SK-N-SH (cell line): ENCODE data around the gene E4F1. TPM values are rescaled to one million over a fixed set of nuclear protein-coding genes. Genes with fewer than 3 reads are reported as not detected.

Experiments used
- CTCF ChIA-PET: fragments of 300-600, 350-600 bp; formaldehyde crosslinking; extraction: SDS; loops from one replicate; lab custom pipeline; 2021; lab: Yijun Ruan, JAX
- POLR2A ChIA-PET: fragments of 350-600 bp; sonication (Branson Sonifier 250); formaldehyde crosslinking; extraction: SDS; loops from one replicate; lab custom pipeline; 2020; ENCODE audit warnings: antibody characterized with exemption, inconsistent platforms; lab: Yijun Ruan, JAX
- DNase-seq: peaks from one replicate; pipeline ENCODE4 v3.0.0; 2012
- H2AFZ ChIP-seq: fragments of 200-600 bp; sonication (generic); 2 replicates; pipeline ENCODE4 v1.8.1; 2016; ENCODE audit warnings: antibody characterized with exemption, mild to moderate bottlenecking, low read depth
- H3F3A ChIP-seq: fragments of 200-600 bp; sonication (generic); replicated peaks from 2 replicates; pipeline ENCODE3; 2016; ENCODE audit warnings: antibody characterized with exemption, mild to moderate bottlenecking; ENCODE audit not compliant: insufficient read depth
- H3K27ac ChIP-seq, 2 experiments: fragments of 200-500 bp in 1 of 2; fragments of 200-600 bp in 1 of 2; sonication (Bioruptor generic) in 1 of 2; sonication (generic), shearing (Covaris generic) in 1 of 2; 2 replicates each; pipeline versions ENCODE4 v1.5.1 to v1.6.1; 2014 to 2016; ENCODE audit warnings: low read depth in 2 of 2, inconsistent platforms in 1 of 2, low read length in 1 of 2, mild to moderate bottlenecking in 1 of 2, mixed read lengths in 1 of 2
- H3K27me3 ChIP-seq: fragments of 200-600 bp; sonication (generic), shearing (Covaris generic); 2 replicates; pipeline ENCODE4 v1.6.1; 2016; ENCODE audit warnings: mixed run types; ENCODE audit not compliant: insufficient read depth
- H3K36me3 ChIP-seq, 2 experiments: fragments of 200-500 bp in 1 of 2; fragments of 200-600 bp in 1 of 2; sonication (Bioruptor generic) in 1 of 2; sonication (generic) in 1 of 2; replicated peaks in 1 of 2; 2 replicates each; pipeline versions ENCODE3 to v1.5.1; 2014 to 2016; ENCODE audit warnings: low read length in 1 of 2, mild to moderate bottlenecking in 1 of 2; ENCODE audit not compliant: insufficient read depth in 2 of 2, control insufficient read depth in 1 of 2
- H3K4me1 ChIP-seq, 2 experiments: fragments of 200-500 bp in 1 of 2; fragments of 200-600 bp in 1 of 2; sonication (Bioruptor generic) in 1 of 2; sonication (generic), shearing (Covaris generic) in 1 of 2; 2 replicates each; pipeline versions ENCODE4 v1.5.1 to v1.6.1; 2014 to 2016; ENCODE audit warnings: low read depth in 1 of 2, low read length in 1 of 2, mixed run types in 1 of 2; ENCODE audit not compliant: insufficient read depth in 2 of 2, control insufficient read depth in 1 of 2
- H3K4me2 ChIP-seq: fragments of 200-600 bp; sonication (generic), shearing (Covaris generic); 2 replicates; pipeline ENCODE4 v1.6.1; 2017; ENCODE audit warnings: mixed run types
- H3K4me3 ChIP-seq, 2 experiments: fragments of 200-500 bp in 1 of 2; fragments of 200-600 bp in 1 of 2; sonication (Bioruptor generic) in 1 of 2; sonication (generic), shearing (Covaris generic) in 1 of 2; 2 replicates each; pipeline versions ENCODE4 v1.5.1 to v1.8.1; 2014 to 2016; ENCODE audit warnings: low read depth in 2 of 2, inconsistent platforms in 1 of 2, low read length in 1 of 2, mild to moderate bottlenecking in 1 of 2, mixed read lengths in 1 of 2, moderate library complexity in 1 of 2
- H3K79me2 ChIP-seq: fragments of 200-600 bp; sonication (generic); 2 replicates; pipeline ENCODE4 v1.8.1; 2017; ENCODE audit warnings: mild to moderate bottlenecking; ENCODE audit not compliant: insufficient read depth
- H3K9ac ChIP-seq: fragments of 200-600 bp; sonication (generic); 2 replicates; pipeline ENCODE4 v1.6.1; 2017; ENCODE audit warnings: mixed run types
- H3K9me2 ChIP-seq: fragments of 200-600 bp; sonication (generic); 2 replicates; pipeline ENCODE4 v1.6.1; 2017; ENCODE audit warnings: mixed run types
- H3K9me3 ChIP-seq: fragments of 200-600 bp; sonication (generic); 2 replicates; pipeline ENCODE4 v1.6.1; 2017; ENCODE audit warnings: mixed run types, mild to moderate bottlenecking, moderate library complexity
- H4K20me1 ChIP-seq: fragments of 200-600 bp; sonication (generic); 2 replicates; pipeline ENCODE4 v1.6.1; 2017; ENCODE audit warnings: mild to moderate bottlenecking, mixed run types; ENCODE audit not compliant: insufficient read depth
- ELF1 ChIP-seq: IDR thresholded peaks from 2 replicates; pipeline ENCODE4 v1.4.0; 2012
- EP300 ChIP-seq, 2 experiments: IDR thresholded peaks; 2 replicates each; pipeline versions ENCODE4 v1.4.0 to v1.6.1; 2012; ENCODE audit warnings: borderline replicate concordance in 1 of 2, low read depth in 1 of 2, low read length in 1 of 2
- FOSL2 ChIP-seq: IDR thresholded peaks from 2 replicates; pipeline ENCODE4 v1.4.0; 2012; ENCODE audit warnings: low read depth, mild to moderate bottlenecking, moderate library complexity, borderline replicate concordance
- FOXJ3 ChIP-seq: sonication (generic); formaldehyde crosslinking; IDR thresholded peaks from 2 replicates; pipeline ENCODE4 v1.5.1; 2020; ENCODE audit warnings: mild to moderate bottlenecking, missing genetic modification reagents
- JUND ChIP-seq: IDR thresholded peaks from 2 replicates; pipeline ENCODE4 v1.4.0; 2012
- MXI1 ChIP-seq: IDR thresholded peaks from 2 replicates; pipeline ENCODE4 v1.6.1; 2012; ENCODE audit warnings: mild to moderate bottlenecking, low read depth, low read length, improper control_type of control experiment
- RAD21 ChIP-seq: IDR thresholded peaks from 2 replicates; pipeline ENCODE4 v1.6.1; 2012; ENCODE audit warnings: mild to moderate bottlenecking, low read length
- RFX5 ChIP-seq: IDR thresholded peaks from 2 replicates; pipeline ENCODE4 v1.6.1; 2012; ENCODE audit warnings: mild to moderate bottlenecking, improper control_type of control experiment, low read length
- RXRA ChIP-seq: IDR thresholded peaks from 2 replicates; pipeline ENCODE4 v1.4.0; 2012; ENCODE audit warnings: low read depth, mild to moderate bottlenecking, borderline replicate concordance
- SMC3 ChIP-seq: IDR thresholded peaks from 2 replicates; pipeline ENCODE4 v1.6.1; 2012; ENCODE audit warnings: low read depth, low read length, improper control_type of control experiment
- TCF12 ChIP-seq: IDR thresholded peaks from 2 replicates; pipeline ENCODE4 v1.4.0; 2012
- YY1 ChIP-seq: IDR thresholded peaks from 2 replicates; pipeline ENCODE4 v1.4.0; 2012; ENCODE audit warnings: low read depth, mild to moderate bottlenecking
- WGBS: methylation state at CpG from one replicate; pipeline ENCODE4 v1.1.6; 2017; ENCODE audit warnings: low lambda C conversion rate; 5-methylcytosine and 5-hydroxymethylcytosine counted together
- polyA plus RNA-seq, 3 experiments: library from polyadenylated mRNA; depleted of rRNA; stranded (reverse); fragments of >200 nt; gene quantifications; 2 replicates each; pipeline ENCODE4 v1.2.3, GENCODE V29; 2012
- TF ChIP-seq, protein P1 (sequence below): fragments of 150-350 bp; IDR thresholded peaks from 2 replicates; pipeline ENCODE4 v1.6.1; 2017; ENCODE audit warnings: antibody characterized with exemption, low read length, low read depth, borderline replicate concordance
- TF ChIP-seq, protein P2 (sequence below): IDR thresholded peaks from 2 replicates; pipeline ENCODE4 v1.4.0; 2012; ENCODE audit warnings: low read depth, borderline replicate concordance
- TF ChIP-seq, protein P3 (sequence below): fragments of 200-600 bp; sonication (generic); IDR thresholded peaks from 2 replicates; pipeline ENCODE4 v1.6.1; 2017; ENCODE audit warnings: antibody characterized with exemption, mild to moderate bottlenecking, moderate library complexity

E4F1 gene
- polyA plus RNA-seq, 1 of the 3 experiments (the other 2 are of a cell fraction), result 33.0 TPM

DNA sequence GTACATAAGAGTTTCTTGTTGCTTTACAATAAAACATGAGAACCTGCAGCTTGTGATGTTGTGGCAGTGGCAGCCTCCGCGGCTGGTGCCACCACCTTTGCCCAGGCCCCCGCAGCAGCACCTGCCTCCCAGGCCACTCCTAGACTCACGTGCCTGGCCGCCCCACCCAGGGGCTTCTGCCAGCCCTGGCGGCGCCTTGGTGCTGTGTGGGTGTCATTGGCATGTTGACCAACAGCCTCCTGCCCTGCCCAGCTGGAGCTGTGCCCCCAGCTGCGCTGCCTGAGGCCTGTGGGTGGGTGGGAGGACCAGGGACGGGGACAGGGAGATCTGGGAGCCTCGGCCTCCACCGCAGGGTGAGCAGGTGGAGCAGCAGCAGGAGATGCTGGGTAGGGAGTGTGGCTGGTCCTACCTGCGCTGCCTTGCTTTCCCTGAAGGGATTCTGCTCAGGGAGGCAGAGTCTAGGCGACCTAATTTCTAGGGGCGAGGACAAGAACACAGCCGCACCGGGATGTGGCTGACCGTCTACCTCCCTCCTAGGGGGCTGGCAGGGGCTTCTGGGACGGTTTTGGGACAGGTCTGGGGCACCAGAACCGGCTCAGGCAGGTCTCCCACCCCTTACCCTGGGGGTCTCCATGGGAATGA, 12.4 kb downstream of the E4F1 start:
- no peaks in the 10 kb centered on the region for H3K79me2 ChIP-seq
- no peaks in the 10 kb centered on the region for H3K27me3 ChIP-seq
- peaks cover 6% of the 10 kb centered on the region for H3F3A ChIP-seq
- POLR2A ChIA-PET, result no interaction called here
- no peak overlapping the region for H3K4me3 ChIP-seq
- CTCF ChIA-PET, result interaction anchor here (0.6 to 1.0 kb wide), 3 partner anchors 16 to 213 kb away, joined by 3 to 9 read pairs (median 3); partner anchors contain the start of gene ECI1
- 87% methylated on average over 3 of the region's 19 CpGs for WGBS
- DNase-seq, result no peak
- H3K4me2 ChIP-seq, result no peak overlapping the region
- H3K9ac ChIP-seq, result no peak overlapping the region
- TF ChIP-seq TCF12 (no peak), ELF1 (no peak), RFX5 (no peak), FOXJ3 (no peak), FOSL2 (no peak), EP300 (IDR thresholded peaks at IDR 0.05; ENCODE audit: borderline replicate concordance in 1 of 2, low read depth in 1 of 2, low read length in 1 of 2) (no peak), MXI1 (no peak), JUND (no peak), SMC3 (no peak), YY1 (no peak), RAD21 (no peak), RXRA (no peak)
- TF ChIP-seq, protein P1, sequence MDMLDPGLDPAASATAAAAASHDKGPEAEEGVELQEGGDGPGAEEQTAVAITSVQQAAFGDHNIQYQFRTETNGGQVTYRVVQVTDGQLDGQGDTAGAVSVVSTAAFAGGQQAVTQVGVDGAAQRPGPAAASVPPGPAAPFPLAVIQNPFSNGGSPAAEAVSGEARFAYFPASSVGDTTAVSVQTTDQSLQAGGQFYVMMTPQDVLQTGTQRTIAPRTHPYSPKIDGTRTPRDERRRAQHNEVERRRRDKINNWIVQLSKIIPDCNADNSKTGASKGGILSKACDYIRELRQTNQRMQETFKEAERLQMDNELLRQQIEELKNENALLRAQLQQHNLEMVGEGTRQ, result no peak
- TF ChIP-seq, protein P2, sequence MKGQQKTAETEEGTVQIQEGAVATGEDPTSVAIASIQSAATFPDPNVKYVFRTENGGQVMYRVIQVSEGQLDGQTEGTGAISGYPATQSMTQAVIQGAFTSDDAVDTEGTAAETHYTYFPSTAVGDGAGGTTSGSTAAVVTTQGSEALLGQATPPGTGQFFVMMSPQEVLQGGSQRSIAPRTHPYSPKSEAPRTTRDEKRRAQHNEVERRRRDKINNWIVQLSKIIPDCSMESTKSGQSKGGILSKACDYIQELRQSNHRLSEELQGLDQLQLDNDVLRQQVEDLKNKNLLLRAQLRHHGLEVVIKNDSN, result no peak
- TF ChIP-seq, protein P3, sequence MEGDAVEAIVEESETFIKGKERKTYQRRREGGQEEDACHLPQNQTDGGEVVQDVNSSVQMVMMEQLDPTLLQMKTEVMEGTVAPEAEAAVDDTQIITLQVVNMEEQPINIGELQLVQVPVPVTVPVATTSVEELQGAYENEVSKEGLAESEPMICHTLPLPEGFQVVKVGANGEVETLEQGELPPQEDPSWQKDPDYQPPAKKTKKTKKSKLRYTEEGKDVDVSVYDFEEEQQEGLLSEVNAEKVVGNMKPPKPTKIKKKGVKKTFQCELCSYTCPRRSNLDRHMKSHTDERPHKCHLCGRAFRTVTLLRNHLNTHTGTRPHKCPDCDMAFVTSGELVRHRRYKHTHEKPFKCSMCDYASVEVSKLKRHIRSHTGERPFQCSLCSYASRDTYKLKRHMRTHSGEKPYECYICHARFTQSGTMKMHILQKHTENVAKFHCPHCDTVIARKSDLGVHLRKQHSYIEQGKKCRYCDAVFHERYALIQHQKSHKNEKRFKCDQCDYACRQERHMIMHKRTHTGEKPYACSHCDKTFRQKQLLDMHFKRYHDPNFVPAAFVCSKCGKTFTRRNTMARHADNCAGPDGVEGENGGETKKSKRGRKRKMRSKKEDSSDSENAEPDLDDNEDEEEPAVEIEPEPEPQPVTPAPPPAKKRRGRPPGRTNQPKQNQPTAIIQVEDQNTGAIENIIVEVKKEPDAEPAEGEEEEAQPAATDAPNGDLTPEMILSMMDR, result no peak
- H4K20me1 ChIP-seq, result no peaks in the 10 kb centered on the region
- H3K27ac ChIP-seq, result no peak overlapping the region
- peaks cover 0 to 3% of the 10 kb centered on the region in 2 experiments; a peak in 1 of 4 replicates for H3K4me1 ChIP-seq
- H2AFZ ChIP-seq, result no peak overlapping the region
- H3K9me2 ChIP-seq, result no peaks in the 10 kb centered on the region
- no peaks in the 10 kb centered on the region for H3K9me3 ChIP-seq
- peaks cover 0 to 52% of the 10 kb centered on the region in 2 experiments for H3K36me3 ChIP-seq
